GM18508 (cell line): ENCODE results near the gene SLC15A5.

Source experiments
- ATAC-seq: cut with Tn5 transposase; IDR thresholded peaks from one replicate; pipeline ENCODE4 v1.9.1; 2021; ENCODE audit warnings: moderate number of reproducible peaks; ENCODE audit not compliant: insufficient read depth, unreplicated experiment

The SLC15A5 gene

DNA sequence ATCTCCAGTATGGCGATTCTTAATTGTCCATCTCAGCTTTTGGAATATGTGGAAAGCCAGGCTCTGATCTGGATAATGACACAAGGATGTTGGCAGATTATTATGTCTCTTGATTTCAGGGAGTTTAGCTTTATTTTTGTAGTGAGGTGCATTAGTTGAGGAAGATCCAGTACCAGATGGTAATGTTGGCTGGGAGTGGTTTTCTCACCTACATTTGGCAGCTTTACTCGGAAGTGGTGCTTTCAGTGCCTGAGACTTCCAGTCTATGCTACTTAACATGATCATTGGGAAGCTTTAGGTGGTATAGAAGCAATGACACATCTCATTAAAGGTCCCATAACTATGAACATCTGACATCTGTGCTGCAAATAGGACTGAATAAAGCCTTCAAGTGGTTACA, 7.5 kb downstream of the SLC15A5 start:
- no peak for ATAC-seq

DNA sequence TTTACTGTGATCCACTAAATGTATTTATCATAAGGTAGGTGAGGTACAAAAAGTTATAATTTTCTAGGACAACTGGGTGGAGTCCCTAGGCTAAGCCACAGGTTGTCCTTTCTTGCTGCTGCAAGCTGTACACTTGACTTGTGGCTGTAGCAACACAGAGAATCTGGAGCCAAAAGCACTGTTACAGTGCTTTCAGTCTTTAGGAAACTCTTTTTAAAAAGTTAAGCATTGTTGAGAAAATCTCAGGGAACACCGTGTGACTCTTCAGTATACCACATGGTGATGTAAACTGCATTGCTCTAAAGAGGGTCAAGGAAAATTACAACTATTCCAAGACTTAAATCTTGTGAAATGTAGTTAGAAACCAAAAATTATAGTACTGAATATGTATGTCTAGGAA, 11.4 kb downstream of the SLC15A5 start:
- ATAC-seq: no peak

DNA sequence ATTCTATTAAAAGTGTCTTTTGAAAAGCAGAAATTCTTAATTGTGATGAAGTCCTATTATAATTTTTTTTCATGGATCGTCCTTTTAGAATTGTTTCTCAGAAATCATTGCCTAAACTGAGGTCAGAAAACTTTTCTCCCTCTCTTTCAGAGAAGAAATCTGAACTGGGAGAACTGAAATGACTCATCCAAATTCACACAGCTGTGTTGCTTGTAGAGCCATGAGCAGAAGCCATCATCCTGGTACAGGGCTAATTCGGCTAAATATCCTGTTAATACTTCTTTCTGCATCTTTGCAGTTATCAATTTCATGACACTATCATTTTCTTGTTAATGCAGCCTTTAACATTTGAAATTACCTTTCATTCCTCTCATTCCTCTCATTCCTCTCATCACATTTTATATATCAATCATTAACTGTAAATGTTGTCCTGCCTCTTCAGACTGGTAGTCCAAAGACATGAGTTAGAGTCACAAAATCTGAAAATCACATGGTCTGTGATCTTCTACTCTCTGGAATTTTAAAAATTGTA, 15.5 kb downstream of the SLC15A5 start:
- ATAC-seq: no peak

DNA sequence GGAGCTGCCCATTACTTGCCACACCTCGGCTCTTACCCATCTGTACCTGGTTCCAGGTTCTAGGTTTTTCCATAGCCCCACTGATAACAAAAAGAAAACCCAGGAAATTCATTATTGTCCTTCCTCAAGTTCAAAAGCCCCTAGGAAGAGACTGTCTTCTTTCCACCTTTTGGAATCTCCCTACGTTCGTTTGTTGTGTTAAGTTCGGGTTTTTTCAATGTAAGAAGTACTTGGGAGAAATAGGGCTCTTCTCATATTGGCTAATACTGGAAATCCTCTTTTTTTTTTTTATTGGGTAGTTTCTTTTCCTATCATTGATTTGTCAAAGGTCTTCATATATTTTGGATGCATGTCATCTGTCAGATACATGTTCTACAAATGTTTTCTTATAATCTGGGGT, 17.3 kb downstream of the SLC15A5 start:
- no peak for ATAC-seq

- no peak for ATAC-seq
These were observed 18.5 kb downstream of the SLC15A5 start for GRCh38 chr12:16258963-16259362.

GRCh38 chr12:16246264-16246663, 31.2 kb downstream of the SLC15A5 start:
- ATAC-seq: no peak

GRCh38 chr12:16245209-16245608, 32.3 kb downstream of the SLC15A5 start:
- no peak for ATAC-seq

GRCh38 chr12:16243487-16244412, 33.7 kb downstream of the SLC15A5 start:
- no peak for ATAC-seq

DNA sequence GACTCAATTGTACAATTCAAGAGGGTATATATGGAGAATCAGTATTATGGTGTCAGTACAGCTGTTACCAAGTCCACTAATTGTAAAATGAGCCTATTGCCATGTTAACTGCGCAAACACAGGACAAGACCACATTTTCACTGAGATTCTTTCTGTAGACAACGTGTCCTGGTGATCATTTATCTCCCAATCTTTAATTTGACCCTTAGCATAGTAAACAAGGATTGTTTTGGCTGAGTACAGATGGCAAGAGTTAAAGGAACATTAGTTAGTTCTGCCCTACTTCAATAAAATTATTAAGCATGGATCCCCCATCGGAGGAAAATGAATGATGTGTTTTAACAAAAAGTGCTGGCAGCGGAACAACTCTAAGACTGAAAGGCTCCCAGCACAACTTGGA, 36.1 kb downstream of the SLC15A5 start:
- no peak for ATAC-seq

GRCh38 chr12:16238661-16239060, 38.8 kb downstream of the SLC15A5 start:
- ATAC-seq: no peak

- no peak for ATAC-seq
These were observed 47.8 kb downstream of the SLC15A5 start for GRCh38 chr12:16229676-16230075.

DNA sequence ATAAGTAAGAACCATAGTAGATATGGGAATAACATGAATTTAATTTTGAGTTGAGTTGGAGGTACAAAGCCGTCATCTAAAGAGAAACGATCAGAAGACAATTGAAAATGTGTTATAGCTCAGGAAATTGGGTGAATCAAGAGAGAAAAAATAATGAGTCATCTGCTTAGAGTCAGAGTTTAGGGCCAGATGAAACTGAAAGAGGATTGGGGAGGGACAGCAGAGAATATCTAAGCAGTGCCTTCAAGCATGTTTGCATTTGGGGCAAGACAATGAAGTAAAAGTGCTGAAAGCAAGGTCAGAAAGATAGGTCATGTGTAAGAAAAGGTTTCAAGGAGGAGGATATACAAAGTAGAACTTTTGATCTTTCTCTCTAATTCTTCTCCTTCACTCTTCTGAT, 49.4 kb downstream of the SLC15A5 start:
- no peak for ATAC-seq

DNA sequence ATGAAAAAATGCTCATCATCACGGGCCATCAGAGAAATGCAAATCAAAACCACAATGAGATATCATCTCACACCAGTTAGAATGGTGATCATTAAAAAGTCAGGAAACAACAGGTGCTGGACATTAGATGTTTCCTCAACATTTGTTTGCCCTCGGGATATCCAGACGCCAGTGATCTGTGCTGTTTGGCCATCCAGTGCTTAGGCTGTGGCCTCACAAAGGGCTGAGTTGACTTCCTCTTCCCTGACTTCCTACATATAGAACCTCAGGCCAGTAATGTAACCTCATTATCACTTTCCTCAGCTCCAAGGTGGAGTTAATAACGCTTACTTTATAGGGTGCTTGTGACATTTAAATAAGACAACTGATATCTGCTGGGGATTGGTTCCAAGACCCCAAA, 51.8 kb downstream of the SLC15A5 start:
- no peak for ATAC-seq

DNA sequence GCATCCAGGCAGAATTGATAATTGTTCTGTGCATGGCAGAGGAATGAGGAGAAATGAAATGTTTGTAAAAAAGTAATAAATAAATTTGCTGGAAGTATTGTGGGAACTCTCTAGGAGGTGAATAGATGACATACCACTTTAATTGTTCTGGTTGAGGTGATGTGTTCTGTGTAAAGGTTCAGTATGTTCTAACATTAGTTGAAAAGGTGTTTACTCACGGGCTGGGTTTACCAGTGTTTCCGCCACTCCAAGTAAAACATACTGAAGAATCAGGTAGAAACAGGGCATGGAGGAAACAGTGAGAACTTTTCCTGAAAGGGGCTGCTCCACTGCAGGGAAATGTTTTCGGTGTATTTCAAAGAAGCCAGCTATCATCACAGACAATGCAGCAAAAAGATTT, 53.3 kb downstream of the SLC15A5 start:
- no peak for ATAC-seq

- no peak for ATAC-seq
These were observed 55.7 kb downstream of the SLC15A5 start for GRCh38 chr12:16221776-16222175.

- ATAC-seq: no peak
These were observed 57.4 kb downstream of the SLC15A5 start for GRCh38 chr12:16220120-16220519.

DNA sequence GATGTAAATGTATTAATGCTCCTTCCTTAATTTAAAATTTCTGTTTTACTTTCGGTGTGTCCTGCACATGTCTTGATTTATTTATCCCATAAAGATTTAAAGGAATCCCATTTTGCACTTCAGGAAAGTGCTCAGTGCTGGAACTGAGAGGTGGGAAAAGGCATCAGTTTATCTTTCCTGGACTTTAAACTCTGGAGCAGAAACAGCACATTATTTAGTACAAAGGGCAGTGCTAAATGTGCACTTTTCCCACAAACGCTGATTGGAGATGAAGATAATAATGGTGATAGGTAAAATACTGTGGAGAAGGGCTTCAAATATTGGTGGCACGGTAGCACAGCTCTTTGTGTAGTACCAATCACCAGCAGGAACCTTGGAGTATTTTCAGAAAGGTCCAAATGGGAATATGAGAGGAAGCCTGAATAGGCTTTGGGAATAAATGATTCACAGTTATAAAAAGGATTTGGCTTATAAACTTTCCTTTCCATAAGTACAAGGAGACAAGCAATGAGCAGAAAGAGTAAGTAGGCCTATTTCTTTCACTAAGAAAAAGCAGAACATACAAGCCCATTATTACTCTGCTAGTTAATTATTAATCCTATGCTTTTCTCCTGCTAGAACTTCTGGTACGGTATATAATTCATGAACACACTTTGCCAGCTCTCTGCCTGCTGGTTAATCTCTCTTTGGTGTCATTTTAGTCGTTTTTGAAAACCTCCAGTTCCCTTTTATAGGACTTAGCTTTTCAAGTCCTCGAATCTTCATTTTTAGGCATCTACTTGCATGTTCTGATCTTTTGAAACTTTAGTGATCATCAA, 58.3 kb downstream of the SLC15A5 start:
- no peak for ATAC-seq

GRCh38 chr12:16218234-16218633, 59.3 kb downstream of the SLC15A5 start:
- ATAC-seq: no peak

DNA sequence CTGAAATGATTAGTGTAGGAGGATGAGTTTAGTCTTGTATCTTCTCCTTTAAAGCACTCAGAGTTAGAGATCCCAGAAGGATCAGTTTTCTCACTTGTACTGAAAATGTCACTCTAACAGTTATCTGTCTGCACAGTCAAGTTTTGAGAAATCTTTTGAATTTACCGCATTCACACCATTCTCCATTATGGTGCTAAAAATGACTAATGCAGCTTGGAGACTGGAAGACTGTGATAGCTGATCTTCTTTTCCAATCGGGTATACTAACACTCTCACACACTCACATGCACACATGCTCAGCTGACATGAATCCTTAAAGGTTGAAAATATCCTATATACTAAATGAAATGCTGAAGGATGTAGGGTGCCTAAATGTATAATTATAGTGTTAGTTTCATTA, 65.8 kb downstream of the SLC15A5 start:
- ATAC-seq: no peak

GRCh38 chr12:16198884-16199283, 78.6 kb downstream of the SLC15A5 start:
- ATAC-seq: peak; percentile 88

GRCh38 chr12:16197600-16197999, 79.9 kb downstream of the SLC15A5 start:
- ATAC-seq: no peak
